MG63 (cell line): ENCODE results near the gene ADRM1. TPM values are rescaled to one million over a fixed set of nuclear protein-coding genes. Genes with fewer than 3 reads are reported as not detected.

Experiments used
- DNase-seq: peaks from one replicate; pipeline ENCODE4 v3.0.0-alpha.2; 2020
- H3K27me3 ChIP-seq: fragments of 250-450 bp; sonication (Bioruptor Pico); 2 replicates; pipeline ENCODE4 v1.5.1; 2020; ENCODE audit warnings: mild to moderate bottlenecking, moderate library complexity
- H3K36me3 ChIP-seq: fragments of 250-450 bp; sonication (Bioruptor Pico); 2 replicates; pipeline ENCODE4 v1.5.1; 2020; ENCODE audit warnings: mild to moderate bottlenecking, moderate library complexity
- H3K4me3 ChIP-seq: fragments of 250-450 bp; sonication (Bioruptor Pico); 2 replicates; pipeline ENCODE4 v1.5.1; 2020; ENCODE audit warnings: mild to moderate bottlenecking, moderate library complexity
- H3K9me3 ChIP-seq: fragments of 250-450 bp; sonication (Bioruptor Pico); 2 replicates; pipeline ENCODE4 v1.5.1; 2020; ENCODE audit warnings: mild to moderate bottlenecking, moderate library complexity
- total RNA-seq: library from RNA; depleted of rRNA; stranded (reverse); fragments of >200 nt; shearing (Covaris generic); gene quantifications from 2 replicates; pipeline ENCODE4 v1.2.3, GENCODE V29; 2014; ENCODE audit warnings: low replicate concordance

Gene ADRM1
- total RNA-seq, 1 experiment from 2014 or later, result 328 TPM

- no peak for DNase-seq
- H3K4me3 ChIP-seq, result no peak overlapping the region
- no peaks in the 10 kb centered on the region for H3K27me3 ChIP-seq
- peaks cover 4% of the 10 kb centered on the region; the same call in 1 of the 2 replicates for H3K9me3 ChIP-seq
- peaks cover 70% of the 10 kb centered on the region for H3K36me3 ChIP-seq
These were observed 48.0 kb downstream of the ADRM1 start for GRCh38 chr20:62350629-62351422.

GRCh38 chr20:62351469-62352401 is 48.9 kb downstream of the ADRM1 start:
- H3K4me3 ChIP-seq, result no peak overlapping the region
- peaks cover 68% of the 10 kb centered on the region for H3K36me3 ChIP-seq
- DNase-seq, result no peak
- H3K27me3 ChIP-seq, result no peaks in the 10 kb centered on the region
- peaks cover 4% of the 10 kb centered on the region; the same call in 1 of the 2 replicates for H3K9me3 ChIP-seq

DNA sequence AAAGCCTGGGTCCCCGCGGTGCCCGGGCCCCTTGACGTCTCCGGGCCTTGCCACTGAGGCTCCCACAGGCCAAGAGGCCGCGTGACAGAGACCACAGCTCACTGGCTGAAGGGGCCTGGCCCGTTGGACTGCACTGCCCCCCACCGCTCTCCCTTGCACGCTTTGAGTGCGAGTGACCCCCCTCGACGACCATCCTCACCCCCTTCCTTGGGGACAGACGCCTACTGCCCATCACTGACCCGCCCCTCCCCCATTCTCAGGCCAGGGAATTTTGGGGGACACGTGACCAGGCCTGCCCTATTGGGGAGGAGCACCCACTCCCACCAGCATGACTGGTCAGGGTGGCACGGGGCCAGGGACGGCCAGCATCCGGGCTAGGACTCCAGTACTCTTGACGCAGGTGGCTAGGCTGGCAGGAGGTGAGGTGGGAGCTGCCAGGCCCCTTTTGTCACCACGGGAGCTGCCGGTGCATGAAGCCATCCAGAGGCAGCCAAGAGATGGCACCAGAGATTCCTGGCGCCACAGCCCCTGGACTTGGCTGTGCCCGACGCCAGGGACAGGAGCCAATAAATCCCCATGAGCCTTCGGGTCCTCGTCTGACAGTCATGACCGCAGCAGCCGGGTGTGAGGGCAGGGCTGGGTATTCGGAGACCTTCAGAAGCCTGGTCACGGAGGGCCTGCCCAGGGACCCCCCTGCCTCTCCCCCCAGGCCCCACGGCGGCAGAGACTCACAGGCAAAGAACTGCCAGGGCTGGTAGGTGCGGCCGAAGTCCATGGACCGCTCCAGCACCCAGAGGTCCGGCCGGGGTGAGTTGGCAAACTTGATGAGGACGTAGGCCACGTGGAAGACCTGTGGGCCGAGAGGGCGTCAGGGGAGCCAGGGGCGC is 49.8 kb downstream of the ADRM1 start:
- Histone ChIP-seq H3K9me3 (peaks cover 4% of the 10 kb centered on the region; the same call in 1 of the 2 replicates), H3K36me3 (peaks cover 59% of the 10 kb centered on the region), H3K27me3 (no peaks in the 10 kb centered on the region), H3K4me3 (peak overlapping the region; percentile 36)
- DNase-seq, result peak; percentile 98

- Histone ChIP-seq H3K4me3 (peak overlapping the region; percentile 36), H3K9me3 (peaks cover 4% of the 10 kb centered on the region; the same call in 1 of the 2 replicates), H3K36me3 (peaks cover 51% of the 10 kb centered on the region), H3K27me3 (no peaks in the 10 kb centered on the region)
- DNase-seq, result no peak
These were observed 50.7 kb downstream of the ADRM1 start for GRCh38 chr20:62353289-62354030.

DNA sequence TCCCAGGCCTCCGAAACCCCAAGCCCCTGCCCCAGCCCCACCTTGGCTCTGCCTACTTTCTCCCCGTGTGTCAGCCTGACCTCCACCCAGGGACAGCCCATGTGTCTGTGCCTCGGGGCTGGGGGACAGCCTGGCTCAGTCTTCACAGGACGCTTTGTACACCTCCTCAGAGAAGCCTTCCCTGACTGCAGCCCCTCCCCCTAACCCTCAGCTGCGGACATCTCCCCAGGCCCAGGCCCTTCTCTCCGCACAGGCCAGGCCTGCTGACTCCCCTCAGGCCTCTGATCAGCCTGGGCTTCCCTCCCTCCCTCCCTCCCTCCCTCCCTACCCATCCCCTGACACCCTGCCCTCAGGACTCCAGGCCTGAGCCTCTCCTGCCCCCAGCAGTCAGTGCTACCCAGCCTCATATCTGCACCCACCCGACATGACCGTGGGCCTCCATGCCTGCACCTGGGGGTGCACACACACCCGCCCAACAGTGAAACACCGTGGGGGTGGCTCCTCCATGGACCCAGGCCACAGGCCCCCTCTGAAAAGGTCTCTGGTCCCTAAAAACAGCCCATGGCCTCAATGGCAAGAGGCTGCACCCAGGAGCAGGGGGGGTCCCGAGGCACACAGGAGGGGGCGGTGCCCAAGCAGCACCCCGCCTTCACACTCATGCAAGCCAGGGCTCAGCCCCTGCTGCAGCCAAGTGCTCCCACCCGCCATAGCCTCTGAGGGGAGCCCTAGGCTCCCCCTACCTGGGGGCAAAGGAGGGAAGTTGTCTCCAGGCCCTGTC is 51.4 kb downstream of the ADRM1 start:
- no peak overlapping the region for H3K4me3 ChIP-seq
- H3K27me3 ChIP-seq, result no peaks in the 10 kb centered on the region
- DNase-seq, result no peak
- H3K36me3 ChIP-seq, result peaks cover 53% of the 10 kb centered on the region
- no peaks in the 10 kb centered on the region for H3K9me3 ChIP-seq

DNA sequence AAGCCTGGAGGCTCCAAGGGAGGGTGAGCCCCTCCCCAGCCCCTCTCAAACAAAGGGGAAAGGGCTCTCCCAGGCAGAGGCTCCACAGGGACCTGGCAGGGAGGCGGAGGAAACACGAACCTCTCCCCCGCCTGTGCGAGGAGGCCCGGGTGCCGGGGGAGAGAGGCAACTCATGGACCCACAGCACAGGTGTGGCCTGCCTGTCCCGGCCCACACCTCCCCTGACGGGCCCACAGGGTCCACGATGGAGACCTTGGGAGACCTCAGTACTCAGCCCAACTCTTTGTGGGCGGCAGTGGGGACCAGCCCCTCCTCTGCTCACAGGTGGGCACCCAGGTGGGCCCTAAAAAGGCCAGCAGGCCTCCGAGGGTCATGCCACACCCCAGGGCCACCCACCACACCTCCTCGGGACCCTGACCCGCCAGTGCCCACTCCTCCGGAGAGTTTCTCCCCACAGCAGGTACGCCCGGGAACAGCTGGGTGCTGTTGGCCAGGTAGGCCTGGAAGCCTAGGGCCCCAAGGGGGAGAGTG is 52.1 kb downstream of the ADRM1 start:
- no peaks in the 10 kb centered on the region for H3K9me3 ChIP-seq
- no peaks in the 10 kb centered on the region for H3K27me3 ChIP-seq
- peaks cover 49% of the 10 kb centered on the region for H3K36me3 ChIP-seq
- H3K4me3 ChIP-seq, result no peak overlapping the region
- DNase-seq, result no peak

DNA sequence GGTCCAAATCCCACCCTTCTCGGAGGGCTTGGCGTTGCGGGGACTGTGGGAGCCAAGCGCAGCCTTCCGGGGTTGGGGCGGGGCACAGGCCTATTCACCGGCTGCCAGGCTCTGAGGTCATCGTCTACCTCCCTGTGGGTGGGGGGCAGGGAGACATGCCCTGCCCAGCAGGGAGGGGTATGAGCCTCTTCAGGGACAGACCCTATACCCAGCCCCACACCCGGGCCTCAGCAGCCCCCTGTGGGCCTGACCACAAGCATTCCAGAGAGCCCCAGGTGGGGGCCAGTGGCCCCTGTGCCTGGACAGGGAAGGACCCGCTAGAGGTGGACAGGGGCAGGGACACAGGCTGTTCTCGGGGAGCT is 52.7 kb downstream of the ADRM1 start:
- Histone ChIP-seq H3K4me3 (no peak overlapping the region), H3K9me3 (no peaks in the 10 kb centered on the region), H3K36me3 (peaks cover 43% of the 10 kb centered on the region), H3K27me3 (no peaks in the 10 kb centered on the region)
- peak; percentile 58 for DNase-seq

- DNase-seq, result no peak
- Histone ChIP-seq H3K36me3 (peaks cover 45% of the 10 kb centered on the region), H3K9me3 (no peaks in the 10 kb centered on the region), H3K4me3 (no peak overlapping the region), H3K27me3 (no peaks in the 10 kb centered on the region)
These were observed 53.2 kb downstream of the ADRM1 start for GRCh38 chr20:62355878-62356588.

DNA sequence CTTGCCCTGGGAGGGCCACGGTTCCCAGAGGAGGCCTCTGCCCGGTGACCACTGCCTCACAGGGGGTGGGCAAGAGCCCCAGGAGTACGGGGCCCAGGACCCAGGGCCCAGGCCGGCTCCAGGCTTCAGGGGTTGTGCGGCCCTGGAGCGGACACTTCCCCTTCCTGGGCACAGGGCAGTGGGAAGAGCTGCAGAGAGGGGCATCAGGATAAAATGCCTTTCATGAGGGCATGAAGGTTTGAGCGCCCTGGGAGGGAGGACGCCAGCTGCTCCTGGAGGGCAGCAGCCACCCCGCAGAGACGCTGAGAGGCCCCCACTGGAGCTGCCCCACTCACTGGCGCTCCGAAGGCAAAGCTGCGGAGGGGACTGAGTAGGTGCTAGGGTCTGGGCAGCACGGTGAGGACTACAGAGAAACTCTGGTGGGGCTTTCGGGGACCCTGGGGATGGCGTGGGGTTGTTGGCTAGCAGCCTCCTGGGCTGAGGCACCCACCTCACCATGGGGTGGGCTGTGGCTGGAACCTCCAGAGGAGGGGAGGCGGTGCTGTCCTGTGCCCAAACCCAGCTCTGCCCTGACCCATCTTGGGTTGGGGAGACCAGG is 53.9 kb downstream of the ADRM1 start:
- Histone ChIP-seq H3K27me3 (no peaks in the 10 kb centered on the region), H3K4me3 (no peak overlapping the region), H3K9me3 (no peaks in the 10 kb centered on the region), H3K36me3 (peaks cover 42% of the 10 kb centered on the region)
- DNase-seq, result no peak

DNA sequence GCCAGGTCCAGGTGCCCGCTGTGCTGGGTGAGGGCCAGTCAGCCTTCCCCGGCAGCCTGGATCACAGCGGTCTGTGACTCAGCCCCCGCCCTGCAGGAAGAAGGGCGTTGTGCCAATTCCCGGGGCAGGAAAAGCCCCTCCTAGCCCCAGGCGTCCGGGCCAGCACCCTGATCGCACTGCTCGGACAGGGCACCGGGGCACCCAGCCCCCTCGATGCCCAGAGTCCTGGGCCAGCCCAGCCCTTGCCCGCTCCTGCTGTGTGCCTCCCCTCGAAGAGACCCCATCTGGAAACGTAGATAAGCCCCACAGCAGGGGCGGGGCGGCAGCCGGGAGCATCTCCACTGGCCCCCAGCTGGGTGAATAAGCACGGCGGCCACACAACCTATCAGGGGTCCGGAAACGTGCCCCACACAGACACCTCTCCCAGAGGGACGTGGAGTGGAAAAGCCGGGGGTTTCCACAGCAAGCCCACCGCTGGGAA is 54.4 kb downstream of the ADRM1 start:
- Histone ChIP-seq H3K36me3 (peaks cover 40% of the 10 kb centered on the region), H3K9me3 (no peaks in the 10 kb centered on the region), H3K27me3 (no peaks in the 10 kb centered on the region), H3K4me3 (no peak overlapping the region)
- peak; percentile 97 for DNase-seq

DNA sequence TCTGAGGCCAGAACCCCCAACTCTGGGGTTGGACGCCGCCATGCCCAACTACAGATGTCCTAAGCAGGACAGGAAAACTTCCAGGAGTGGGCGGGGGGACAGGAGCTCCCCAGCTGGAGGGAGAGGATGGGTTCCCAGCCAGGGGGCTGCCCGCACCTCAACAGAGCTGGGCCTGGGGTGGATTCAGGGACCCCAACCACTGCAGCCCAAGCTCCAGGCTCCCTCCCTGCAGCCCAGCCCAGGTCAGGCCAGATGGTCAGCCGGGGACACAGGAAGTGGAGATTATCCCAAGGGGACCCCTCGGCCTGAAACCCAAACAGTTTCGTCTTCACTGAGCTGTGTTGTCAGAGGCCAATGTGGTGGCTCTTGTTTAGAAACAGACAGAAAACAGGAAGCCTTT is 54.9 kb downstream of the ADRM1 start:
- Histone ChIP-seq H3K9me3 (no peaks in the 10 kb centered on the region), H3K27me3 (no peaks in the 10 kb centered on the region), H3K4me3 (no peak overlapping the region), H3K36me3 (peaks cover 36% of the 10 kb centered on the region)
- no peak for DNase-seq
